IMR-90 (cell line): Measurements from ENCODE around the gene TEAD4. TPM values are rescaled to one million over a fixed set of nuclear protein-coding genes. Genes with fewer than 3 reads are reported as not detected.

Experiments
- ATAC-seq: fragments of 200-7000 bp; cut with Tn5 transposase; 2 replicates; pipeline ENCODE4 v1.9.1; 2020; ENCODE audit warnings: low read depth, mild to moderate bottlenecking, moderate library complexity
- BruUV-seq: library from RNA; stranded (reverse); fragments of 400-500 nt; replicated peaks from 2 replicates; lab custom pipeline; 2021; lab: Mats Ljungman, UMichigan
- CTCF ChIA-PET: fragments of 300-600 bp; formaldehyde crosslinking; extraction: SDS; loops from one replicate; lab custom pipeline; 2021; ENCODE audit warnings: antibody characterized with exemption; lab: Yijun Ruan, JAX
- POLR2A ChIA-PET: fragments of 300-600 bp; sonication (Branson Sonifier 250); formaldehyde crosslinking; loops from one replicate; lab custom pipeline; 2022; ENCODE audit warnings: antibody characterized with exemption; ENCODE audit not compliant: unreplicated experiment; lab: Charles Lee
- DNase-seq: peaks from one replicate; pipeline ENCODE4 v3.0.0; 2013
- H2AFZ ChIP-seq: replicated peaks from 2 replicates; pipeline ENCODE3; 2013; ENCODE audit warnings: low read length, mild to moderate bottlenecking; ENCODE audit not compliant: poor library complexity
- H2AK5ac ChIP-seq: 2 replicates; pipeline ENCODE4 v1.6.1; 2013; ENCODE audit warnings: low read depth, low read length, inconsistent platforms
- H2AK9ac ChIP-seq: replicated peaks from 2 replicates; pipeline ENCODE3; 2013; ENCODE audit warnings: mild to moderate bottlenecking, low read depth, low read length, moderate library complexity; ENCODE audit not compliant: poor library complexity
- H2BK120ac ChIP-seq: 2 replicates; pipeline ENCODE4 v1.6.1; 2013; ENCODE audit warnings: low read depth, low read length, inconsistent platforms
- H2BK15ac ChIP-seq: 3 replicates; pipeline ENCODE4 v1.6.1; 2013; ENCODE audit warnings: low read depth, low read length, inconsistent platforms
- H2BK20ac ChIP-seq: 2 replicates; pipeline ENCODE4 v1.6.1; 2013; ENCODE audit warnings: low read depth, mild to moderate bottlenecking, inconsistent platforms, low read length, moderate library complexity
- H2BK5ac ChIP-seq: 2 replicates; pipeline ENCODE4 v1.6.1; 2013; ENCODE audit warnings: mild to moderate bottlenecking, low read depth, low read length, inconsistent platforms; ENCODE audit not compliant: poor library complexity, severe bottlenecking
- H3K14ac ChIP-seq: replicated peaks from 2 replicates; pipeline ENCODE4 v1.6.1; 2013; ENCODE audit warnings: low read depth, low read length, inconsistent platforms
- H3K18ac ChIP-seq: 2 replicates; pipeline ENCODE4 v1.6.1; 2013; ENCODE audit warnings: low read depth, low read length, control low read depth
- H3K23ac ChIP-seq: 2 replicates; pipeline ENCODE4 v1.6.1; 2013; ENCODE audit warnings: low read depth, low read length, inconsistent platforms
- H3K27ac ChIP-seq: 2 replicates; pipeline ENCODE4 v1.5.1; 2013; ENCODE audit warnings: mild to moderate bottlenecking, control low read depth, low read length; ENCODE audit not compliant: insufficient read depth
- H3K27me3 ChIP-seq: 2 replicates; pipeline ENCODE4 v1.6.1; 2013; ENCODE audit warnings: low read length; ENCODE audit not compliant: control insufficient read depth, insufficient read depth
- H3K36me3 ChIP-seq: 2 replicates; pipeline ENCODE4 v1.6.1; 2013; ENCODE audit warnings: low read length, mixed read lengths; ENCODE audit not compliant: control insufficient read depth, insufficient read depth
- H3K4ac ChIP-seq: 2 replicates; pipeline ENCODE4 v1.6.1; 2013; ENCODE audit warnings: low read depth, low read length, inconsistent platforms
- H3K4me1 ChIP-seq: 2 replicates; pipeline ENCODE4 v1.6.1; 2013; ENCODE audit warnings: low read length, mixed read lengths; ENCODE audit not compliant: control insufficient read depth, insufficient read depth
- H3K4me2 ChIP-seq: 2 replicates; pipeline ENCODE4 v1.6.1; 2013; ENCODE audit warnings: low read depth, mild to moderate bottlenecking, control low read depth, low read length, moderate library complexity
- H3K4me3 ChIP-seq: 2 replicates; pipeline ENCODE4 v1.5.1; 2013; ENCODE audit warnings: low read depth, mild to moderate bottlenecking, control low read depth, low read length, moderate library complexity; ENCODE audit not compliant: insufficient read depth
- H3K56ac ChIP-seq: 2 replicates; pipeline ENCODE4 v1.6.1; 2013; ENCODE audit warnings: low read length, inconsistent platforms; ENCODE audit not compliant: insufficient read depth; ENCODE audit errors: extremely low read depth
- H3K79me1 ChIP-seq, 2 experiments: 2 replicates each; pipeline ENCODE4 v1.6.1; 2013; ENCODE audit warnings: low read length in 2 of 2, inconsistent platforms in 1 of 2, low read depth in 1 of 2
- H3K9ac ChIP-seq: 2 replicates; pipeline ENCODE4 v1.6.1; 2013; ENCODE audit warnings: low read depth, low read length, control low read depth
- H3K9me1 ChIP-seq: 2 replicates; pipeline ENCODE4 v1.6.1; 2013; ENCODE audit warnings: low read length, inconsistent platforms; ENCODE audit not compliant: insufficient read depth
- H3K9me3 ChIP-seq: 2 replicates; pipeline ENCODE4 v1.6.1; 2013; ENCODE audit warnings: low read length; ENCODE audit not compliant: control insufficient read depth, insufficient read depth
- H4K20me1 ChIP-seq: 2 replicates; pipeline ENCODE4 v1.6.1; 2013; ENCODE audit warnings: low read length, inconsistent platforms; ENCODE audit not compliant: insufficient read depth
- H4K5ac ChIP-seq: 2 replicates; pipeline ENCODE4 v1.6.1; 2013; ENCODE audit warnings: mild to moderate bottlenecking, low read depth, low read length, control low read depth
- H4K8ac ChIP-seq, 2 experiments: 2 replicates each; pipeline ENCODE4 v1.6.1; 2013; ENCODE audit warnings: low read depth in 2 of 2, low read length in 2 of 2, control low read depth in 1 of 2, inconsistent platforms in 1 of 2
- H4K91ac ChIP-seq: 2 replicates; pipeline ENCODE4 v1.6.1; 2013; ENCODE audit warnings: low read depth, low read length, inconsistent platforms; ENCODE audit not compliant: insufficient read depth
- CEBPB ChIP-seq: IDR thresholded peaks from 2 replicates; pipeline ENCODE4 v1.6.1; 2012; ENCODE audit warnings: low read depth, low read length, improper control_type of control experiment
- FOS ChIP-seq: fragments of 150-350 bp; IDR thresholded peaks from 2 replicates; pipeline ENCODE4 v1.6.1; 2016; ENCODE audit warnings: low read depth, low read length
- MAZ ChIP-seq: IDR thresholded peaks from 2 replicates; pipeline ENCODE4 v1.6.1; 2012; ENCODE audit warnings: low read depth, mild to moderate bottlenecking, low read length, improper control_type of control experiment, moderate library complexity, borderline replicate concordance
- MXI1 ChIP-seq: IDR thresholded peaks from 2 replicates; pipeline ENCODE4 v1.6.1; 2012; ENCODE audit warnings: low read depth, mild to moderate bottlenecking, low read length, moderate library complexity, borderline replicate concordance
- NFE2L2 ChIP-seq: fragments of 150-350 bp; IDR thresholded peaks from 2 replicates; pipeline ENCODE4 v1.6.1; 2016; ENCODE audit warnings: low read depth, mild to moderate bottlenecking, low read length
- RCOR1 ChIP-seq: IDR thresholded peaks from 2 replicates; pipeline ENCODE4 v1.6.1; 2012; ENCODE audit warnings: mild to moderate bottlenecking, low read length, improper control_type of control experiment; ENCODE audit not compliant: insufficient replicate concordance
- WGBS, 2 experiments: methylation state at CpG; one replicate each; pipeline versions ENCODE4 v1.1.5 to v1.1.7; 2013; ENCODE audit warnings: missing lambda C conversion rate in 2 of 2; ENCODE audit not compliant: insufficient read length in 1 of 2; ENCODE audit errors: extremely low coverage in 2 of 2; 5-methylcytosine and 5-hydroxymethylcytosine counted together
- dilution Hi-C: fragments of 300-500 bp; cut with HindIII; formaldehyde crosslinking; loops from one replicate; pipeline ENCODE4 v1.14.3; 2018; ENCODE audit warnings: low sequenced_read_pairs; ENCODE audit not compliant: unreplicated experiment
- in situ Hi-C: fragments of 300-500 bp; cut with MboI; formaldehyde crosslinking; loops from 3 replicates; pipeline ENCODE4 v1.14.3; 2019; ENCODE audit warnings: low sequenced_read_pairs, inconsistent platforms, mixed read lengths
- intact Hi-C: fragments of 100-400 bp; cut with micrococcal nuclease; formaldehyde crosslinking; loops from 2 replicates; pipeline ENCODE4 v1.10.0; 2022
- polyA plus RNA-seq, 3 experiments: library from polyadenylated mRNA; depleted of rRNA; stranded (reverse); fragments of >200 nt; gene quantifications; 2 replicates each; pipeline ENCODE4 v1.2.3, GENCODE V29; 2012; ENCODE audit warnings: low replicate concordance in 1 of 3
- total RNA-seq: library from RNA; depleted of rRNA; stranded (reverse); fragments of >200 nt; gene quantifications from 2 replicates; pipeline ENCODE4 v1.2.3, GENCODE V29; 2012

Gene TEAD4
- total and polyA plus RNA-seq, 2 of the 4 experiments (the other 2 are of a cell fraction), result 8.8 to 24.9 TPM

- Histone ChIP-seq H2AK9ac (no peak overlapping the region), H3K27ac (no peak overlapping the region), H2BK120ac (no peak overlapping the region), H3K4me3 (no peak overlapping the region), H3K23ac (no peak overlapping the region), H2BK5ac (no peak overlapping the region), H2AK5ac (no peak overlapping the region), H3K36me3 (peaks cover 5% of the 10 kb centered on the region), H4K5ac (no peak overlapping the region), H3K4me2 (no peak overlapping the region), H2BK15ac (no peak overlapping the region), H3K4me1 (no peaks in the 10 kb centered on the region), H4K20me1 (peaks cover 11% of the 10 kb centered on the region), H3K18ac (no peak overlapping the region), H3K79me1 (peaks cover 12 to 55% of the 10 kb centered on the region in 2 experiments; a peak in 3 of 4 replicates), H3K4ac (no peak overlapping the region), H2BK20ac (no peak overlapping the region), H3K9me3 (no peaks in the 10 kb centered on the region), H2AFZ (peak overlapping the region; percentile 70), H3K9ac (no peak overlapping the region), H3K27me3 (no peaks in the 10 kb centered on the region), H3K56ac (no peak overlapping the region), H3K9me1 (peaks cover 13% of the 10 kb centered on the region; the same call in 1 of the 2 replicates), H4K91ac (no peak overlapping the region; the same call in 1 of the 2 replicates), H4K8ac (peak overlapping the region in 1 of 2 experiments; percentile 30; a peak in 1 of 4 replicates), H3K14ac (peak overlapping the region; percentile 51; the same call in 1 of the 2 replicates)
- in situ Hi-C loops, result no loop called here
- no TSS peak for BruUV-seq
- no CpG with 5 or more reads among the region's 5 CpGs for WGBS, 2 experiments
- DNase-seq (no peak), ATAC-seq (no peak; the same call in 1 of the 2 replicates)
- CTCF ChIA-PET, result no interaction called here
- intact Hi-C loops, result no loop called here
- dilution Hi-C loops, result no loop called here
- no peak for TF ChIP-seq MXI1
- no peak for TF ChIP-seq RCOR1
- no peak for TF ChIP-seq FOS
- no peak for TF ChIP-seq CEBPB
- TF ChIP-seq MAZ, result no peak
- no peak for TF ChIP-seq NFE2L2
- POLR2A ChIA-PET, result no interaction called here
Measured at GRCh38 chr12:3083921-3084347, 124.7 kb downstream of the TEAD4 start.
